ENCODE measurements around the gene NQO2.

DNA sequence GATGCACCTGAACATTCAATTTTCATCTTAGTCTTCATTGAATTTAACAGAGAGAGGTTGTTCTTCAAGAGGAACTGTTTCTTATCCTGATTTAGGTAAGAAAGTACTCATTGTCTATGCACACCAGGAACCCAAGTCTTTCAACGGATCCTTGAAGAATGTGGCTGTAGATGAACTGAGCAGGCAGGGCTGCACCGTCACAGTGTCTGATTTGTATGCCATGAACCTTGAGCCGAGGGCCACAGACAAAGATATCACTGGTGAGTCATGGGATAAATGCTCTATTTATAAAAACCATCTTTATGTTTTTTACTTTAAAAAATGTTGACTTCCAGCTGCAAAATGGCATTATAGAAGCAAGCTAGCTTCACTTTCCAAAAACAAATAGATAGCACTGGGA, 10.2 kb downstream of the NQO2 start:
- TF ChIP-seq POLR2A (IDR thresholded peaks at IDR 0.05; ENCODE audit: low read depth, low read length) (no peak), SPI1 (IDR thresholded peaks at IDR 0.05; ENCODE audit: low read depth, low read length) (no peak), POLR2AphosphoS5 (IDR thresholded peaks at IDR 0.05; ENCODE audit: low read depth, low read length) (no peak), TAF1 (IDR thresholded peaks at IDR 0.05; ENCODE audit: low read depth, low read length) (no peak), PAX5 (IDR thresholded peaks at IDR 0.05; ENCODE audit: insufficient read depth, low read length, severe bottlenecking) (no peak)
